Osteoblast (primary cell): Measurements from ENCODE around the gene GNAQ. TPM values are rescaled to one million over a fixed set of nuclear protein-coding genes. Genes with fewer than 3 reads are reported as not detected.
A peak's percentile ranks its signal among the peaks of the same experiment; 100 is the strongest.

Source experiments
- DNase-seq: peaks from one replicate; pipeline ENCODE4 v3.0.0; 2011; ENCODE audit warnings: low spot score, mixed read lengths; ENCODE audit not compliant: insufficient read length; ENCODE audit errors: missing footprints
- H2AFZ ChIP-seq: 2 replicates; pipeline ENCODE4 v1.6.0; 2011; ENCODE audit warnings: mild to moderate bottlenecking, low read length
- H3K27ac ChIP-seq: 2 replicates; pipeline ENCODE4 v1.5.1; 2011; ENCODE audit warnings: mild to moderate bottlenecking, low read depth, low read length, moderate library complexity
- H3K27me3 ChIP-seq: 2 replicates; pipeline ENCODE4 v1.6.0; 2012; ENCODE audit warnings: mild to moderate bottlenecking, control low read depth, inconsistent platforms, low read length, moderate library complexity; ENCODE audit not compliant: insufficient read depth
- H3K36me3 ChIP-seq: 2 replicates; pipeline ENCODE4 v1.5.1; 2011; ENCODE audit warnings: mild to moderate bottlenecking, low read length, control low read depth, moderate library complexity; ENCODE audit not compliant: insufficient read depth
- H3K4me1 ChIP-seq: 2 replicates; pipeline ENCODE4 v1.5.1; 2011; ENCODE audit warnings: mild to moderate bottlenecking, low read length, control low read depth, moderate library complexity; ENCODE audit not compliant: insufficient read depth
- H3K4me2 ChIP-seq: 2 replicates; pipeline ENCODE4 v1.6.0; 2011; ENCODE audit warnings: mild to moderate bottlenecking, low read length; ENCODE audit not compliant: insufficient read depth
- H3K4me3 ChIP-seq: fragments of 200-600 bp; sonication (generic); 3 replicates; pipeline ENCODE4 v1.5.1; 2012; ENCODE audit warnings: mild to moderate bottlenecking, low read length, inconsistent platforms; ENCODE audit not compliant: insufficient read depth
- H3K79me2 ChIP-seq: 2 replicates; pipeline ENCODE4 v1.6.0; 2012; ENCODE audit warnings: mild to moderate bottlenecking, low read length, control low read depth, inconsistent platforms; ENCODE audit not compliant: insufficient read depth
- H3K9me3 ChIP-seq: 2 replicates; pipeline ENCODE4 v1.5.1; 2011; ENCODE audit warnings: low read depth, low read length, control low read depth
- H4K20me1 ChIP-seq: 2 replicates; pipeline ENCODE4 v1.6.0; 2012; ENCODE audit warnings: mild to moderate bottlenecking, low read length, control low read depth; ENCODE audit not compliant: insufficient read depth
- CTCF ChIP-seq: IDR thresholded peaks from 2 replicates; pipeline ENCODE4 v1.5.1; 2011; ENCODE audit warnings: mild to moderate bottlenecking, low read depth, low read length, moderate library complexity; ENCODE audit errors: extremely low read depth
- total RNA-seq: library from RNA; depleted of rRNA; stranded (reverse); fragments of >200 nt; gene quantifications from 2 replicates; pipeline ENCODE4 v1.2.3, GENCODE V29; 2012

The GNAQ gene
- total RNA-seq, 1 donor: 64.8 TPM

DNA sequence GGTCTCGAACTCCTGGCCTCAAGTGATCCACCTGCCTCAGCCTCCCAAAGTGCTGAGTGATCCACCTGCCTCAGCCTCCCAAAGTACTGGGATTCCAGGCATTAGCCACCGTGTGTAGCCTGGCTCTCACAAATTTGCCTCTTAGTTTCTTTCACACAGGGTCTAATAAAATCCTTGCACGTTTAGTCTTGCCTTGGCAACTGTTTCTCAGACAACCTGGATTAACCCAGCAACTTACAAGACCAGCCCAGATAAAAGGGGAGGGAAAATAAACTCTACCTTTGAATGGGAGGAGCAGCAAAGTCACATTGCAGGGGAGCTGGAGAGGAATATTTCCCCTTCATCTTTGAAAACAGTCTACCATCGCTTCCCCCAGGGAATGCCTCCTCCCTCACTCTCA, 354.2 kb downstream of the GNAQ start:
- Histone ChIP-seq H3K27ac (no peak overlapping the region), H3K4me1 (no peaks in the 10 kb centered on the region), H3K4me3 (no peak overlapping the region), H3K36me3 (no peaks in the 10 kb centered on the region), H3K27me3 (no peaks in the 10 kb centered on the region), H2AFZ (no peak overlapping the region), H3K79me2 (no peaks in the 10 kb centered on the region), H3K4me2 (no peak overlapping the region), H4K20me1 (no peaks in the 10 kb centered on the region), H3K9me3 (no peaks in the 10 kb centered on the region)
- no peak for TF ChIP-seq CTCF
- no peak for DNase-seq

DNA sequence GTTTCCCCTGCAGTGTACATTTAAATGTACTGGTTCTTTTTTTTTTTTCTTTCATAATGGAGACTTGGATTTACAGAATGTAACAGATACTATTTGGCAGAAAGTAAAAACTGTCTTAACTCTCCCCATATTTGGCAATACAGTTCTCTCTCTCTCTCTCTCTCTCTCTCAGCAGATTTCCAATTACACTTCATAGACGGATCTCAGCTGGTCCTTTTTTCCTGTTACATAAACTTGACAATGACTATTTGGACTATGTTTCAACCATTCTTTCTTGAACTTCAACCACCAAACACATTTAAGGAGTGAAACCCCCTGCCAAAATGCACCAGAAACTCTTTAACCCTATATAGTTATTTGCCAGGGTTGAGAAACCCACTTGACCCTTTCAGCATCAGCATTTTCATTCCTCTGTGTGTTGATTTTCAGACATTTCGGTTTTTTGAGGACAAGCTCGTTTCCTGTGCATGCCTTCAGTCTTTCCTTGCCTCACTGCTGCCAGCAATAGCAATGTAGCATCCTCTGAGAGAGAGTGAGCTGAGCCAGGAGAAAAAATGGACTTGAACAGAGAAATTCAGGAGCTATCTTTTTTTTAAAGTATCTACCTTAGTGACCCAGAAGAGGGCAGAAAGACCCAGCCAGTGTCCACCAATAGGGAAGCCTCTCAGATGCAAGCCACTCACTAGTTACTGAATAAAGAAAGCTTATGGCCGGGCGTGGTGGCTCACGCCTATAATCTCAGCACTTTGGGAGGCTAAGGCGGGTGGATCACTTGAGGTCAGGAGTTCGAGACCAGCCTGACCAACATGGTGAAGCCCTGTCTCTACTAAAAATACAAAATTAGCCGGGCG, 357.4 kb downstream of the GNAQ start:
- TF ChIP-seq CTCF: no peak
- no peak overlapping the region for H3K4me2 ChIP-seq
- H3K36me3 ChIP-seq: no peaks in the 10 kb centered on the region
- H3K27ac ChIP-seq: no peak overlapping the region
- no peaks in the 10 kb centered on the region for H3K4me1 ChIP-seq
- DNase-seq: no peak
- H3K4me3 ChIP-seq: no peak overlapping the region
- no peaks in the 10 kb centered on the region for H4K20me1 ChIP-seq
- no peaks in the 10 kb centered on the region for H3K79me2 ChIP-seq
- peak overlapping the region; percentile 42 for H2AFZ ChIP-seq
- H3K9me3 ChIP-seq: no peaks in the 10 kb centered on the region
- H3K27me3 ChIP-seq: no peaks in the 10 kb centered on the region

DNA sequence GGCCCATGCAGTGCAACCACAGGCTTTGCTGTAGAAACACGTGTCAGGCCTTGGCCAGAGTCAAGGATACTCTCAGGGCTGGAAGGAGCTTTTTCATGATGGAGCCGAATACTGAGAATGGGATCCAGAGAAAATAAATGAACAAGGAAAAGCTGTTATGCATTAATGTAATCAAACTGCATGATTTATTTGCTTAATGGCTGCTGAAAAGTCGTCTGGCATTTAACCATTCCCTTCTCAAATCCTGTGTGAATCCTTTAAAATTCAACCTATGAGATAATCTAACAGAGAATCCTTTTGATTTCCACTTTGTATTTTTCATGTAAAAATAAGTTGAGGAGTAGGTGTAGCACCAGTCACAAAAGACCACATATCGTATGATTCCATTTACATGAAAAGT, 359.4 kb downstream of the GNAQ start:
- H3K4me3 ChIP-seq: no peak overlapping the region
- no peaks in the 10 kb centered on the region for H3K79me2 ChIP-seq
- H3K4me2 ChIP-seq: no peak overlapping the region
- no peak for TF ChIP-seq CTCF
- H3K27ac ChIP-seq: no peak overlapping the region
- no peaks in the 10 kb centered on the region for H3K4me1 ChIP-seq
- H3K27me3 ChIP-seq: no peaks in the 10 kb centered on the region
- no peak overlapping the region for H2AFZ ChIP-seq
- no peaks in the 10 kb centered on the region for H4K20me1 ChIP-seq
- no peaks in the 10 kb centered on the region for H3K9me3 ChIP-seq
- no peak for DNase-seq
- no peaks in the 10 kb centered on the region for H3K36me3 ChIP-seq

- no peak for DNase-seq
- Histone ChIP-seq H3K79me2 (no peaks in the 10 kb centered on the region), H2AFZ (no peak overlapping the region), H4K20me1 (no peaks in the 10 kb centered on the region), H3K27ac (no peak overlapping the region), H3K4me3 (no peak overlapping the region), H3K9me3 (no peaks in the 10 kb centered on the region), H3K36me3 (no peaks in the 10 kb centered on the region), H3K4me1 (peaks cover 10% of the 10 kb centered on the region), H3K4me2 (no peak overlapping the region), H3K27me3 (peaks cover 7% of the 10 kb centered on the region)
- no peak for TF ChIP-seq CTCF
Observed at GRCh38 chr9:77667151-77667550, 364.5 kb downstream of the GNAQ start.

Other genes with a start within 250 kb of the GNAQ start
- gene CEP78, start 204.3 kb upstream of the GNAQ start, total RNA-seq: 16.6 and 19.2 TPM in 2 replicates